Hepatocyte (in vitro differentiated cells): ENCODE data around the gene DKK2.
"Not testable (repeated sequence)": the region's sequence is repeated elsewhere in the genome, so short reads cannot be mapped to it uniquely, and the experiment has no call there.

ENCODE experiments used
- EZH2phosphoT487 ChIP-seq: fragments of 200-600 bp; sonication (generic); IDR thresholded peaks from one replicate; pipeline ENCODE4 v1.6.1; 2018; ENCODE audit warnings: antibody characterized with exemption, mild to moderate bottlenecking, low read depth, moderate library complexity; ENCODE audit not compliant: unreplicated experiment, severe bottlenecking
- TF ChIP-seq, protein P1 (sequence below): fragments of 200-600 bp; sonication (generic); IDR thresholded peaks from 2 replicates; pipeline ENCODE4 v1.5.1; 2016; ENCODE audit warnings: antibody characterized with exemption, mild to moderate bottlenecking; ENCODE audit not compliant: poor library complexity

GRCh38 chr4:106908049-106908448, 128.1 kb downstream of the DKK2 start:
- TF ChIP-seq, protein P1, sequence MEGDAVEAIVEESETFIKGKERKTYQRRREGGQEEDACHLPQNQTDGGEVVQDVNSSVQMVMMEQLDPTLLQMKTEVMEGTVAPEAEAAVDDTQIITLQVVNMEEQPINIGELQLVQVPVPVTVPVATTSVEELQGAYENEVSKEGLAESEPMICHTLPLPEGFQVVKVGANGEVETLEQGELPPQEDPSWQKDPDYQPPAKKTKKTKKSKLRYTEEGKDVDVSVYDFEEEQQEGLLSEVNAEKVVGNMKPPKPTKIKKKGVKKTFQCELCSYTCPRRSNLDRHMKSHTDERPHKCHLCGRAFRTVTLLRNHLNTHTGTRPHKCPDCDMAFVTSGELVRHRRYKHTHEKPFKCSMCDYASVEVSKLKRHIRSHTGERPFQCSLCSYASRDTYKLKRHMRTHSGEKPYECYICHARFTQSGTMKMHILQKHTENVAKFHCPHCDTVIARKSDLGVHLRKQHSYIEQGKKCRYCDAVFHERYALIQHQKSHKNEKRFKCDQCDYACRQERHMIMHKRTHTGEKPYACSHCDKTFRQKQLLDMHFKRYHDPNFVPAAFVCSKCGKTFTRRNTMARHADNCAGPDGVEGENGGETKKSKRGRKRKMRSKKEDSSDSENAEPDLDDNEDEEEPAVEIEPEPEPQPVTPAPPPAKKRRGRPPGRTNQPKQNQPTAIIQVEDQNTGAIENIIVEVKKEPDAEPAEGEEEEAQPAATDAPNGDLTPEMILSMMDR = not testable (repeated sequence)
- TF ChIP-seq EZH2phosphoT487 = not testable (repeated sequence)
